GM10847 (cell line): ENCODE measurements around the gene CASZ1.

Source experiments
- POLR2A ChIP-seq: IDR thresholded peaks from 2 replicates; pipeline ENCODE4 v1.6.1; 2011; ENCODE audit not compliant: insufficient read length; ENCODE audit errors: extremely low read depth

Gene CASZ1

GRCh38 chr1:10659218-10659617, 137.2 kb downstream of the CASZ1 start:
- TF ChIP-seq POLR2A = no peak

DNA sequence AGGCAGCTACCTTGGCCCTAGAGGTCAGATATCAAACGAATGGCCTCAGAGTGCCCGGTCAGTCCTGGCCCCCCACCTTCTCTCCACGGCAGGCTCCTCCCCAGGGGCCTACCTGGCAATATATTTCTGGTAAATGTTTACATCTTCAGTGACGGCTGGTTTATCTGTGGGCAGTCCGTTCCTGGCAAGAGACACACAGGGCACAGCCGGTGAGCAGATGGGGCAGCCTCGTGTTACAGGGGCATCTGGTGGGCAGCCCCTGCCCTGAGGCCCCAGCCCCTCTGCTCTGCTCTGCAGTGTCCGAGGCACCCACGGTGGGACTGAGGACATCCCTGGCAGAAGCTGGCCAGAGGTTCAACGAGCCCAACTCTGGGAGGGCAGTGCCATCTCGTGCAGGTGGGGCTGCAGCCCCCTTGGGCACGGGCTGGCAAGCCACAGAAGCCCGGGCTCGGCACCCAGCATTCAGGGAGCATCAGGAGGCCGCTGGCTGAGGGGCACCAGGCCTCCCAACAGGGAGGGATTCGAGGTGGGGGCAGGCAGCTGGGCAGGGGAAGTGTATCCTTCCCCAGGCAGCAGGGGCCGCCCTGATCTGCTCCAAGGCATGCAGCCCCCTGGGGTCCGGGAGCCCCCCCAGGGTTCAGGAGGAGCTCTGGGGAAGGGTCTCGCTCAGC, 137.9 kb downstream of the CASZ1 start:
- no peak for TF ChIP-seq POLR2A

DNA sequence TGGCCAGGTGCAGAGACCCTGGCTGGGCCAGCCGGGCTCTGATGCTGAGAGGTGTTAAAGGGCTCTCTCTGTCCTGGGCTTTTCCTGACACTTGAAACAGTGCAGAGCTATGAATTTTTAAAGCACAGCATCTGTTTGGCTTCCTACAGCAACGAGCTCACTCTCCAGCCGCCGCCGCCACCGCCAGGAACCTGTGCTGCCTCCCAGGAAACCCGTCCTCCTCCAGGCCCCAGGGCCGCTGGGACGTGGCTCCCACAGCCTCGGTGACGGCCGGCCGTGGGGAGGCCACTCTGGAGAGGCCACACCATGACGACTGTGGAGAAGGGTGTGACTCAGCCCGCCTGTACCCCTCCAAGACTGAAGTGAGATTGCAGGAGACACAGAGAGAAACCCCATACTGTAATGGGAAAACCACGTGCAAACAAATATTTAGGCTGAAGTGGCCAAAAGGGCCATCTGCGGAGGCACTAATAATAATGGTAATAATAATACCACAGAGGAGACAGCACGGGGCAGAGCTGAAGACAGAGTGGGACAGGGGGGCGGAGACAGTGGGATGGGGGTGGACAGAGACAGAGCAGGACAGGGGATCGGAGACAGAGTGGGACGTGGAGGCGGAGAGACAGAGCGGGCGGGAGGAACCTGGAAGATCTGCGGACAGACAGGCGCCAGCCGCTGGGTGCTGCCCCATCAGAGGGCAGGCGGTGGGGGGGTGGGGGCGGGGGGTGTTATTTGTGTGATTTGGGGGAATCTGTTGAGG, 139.2 kb downstream of the CASZ1 start:
- no peak for TF ChIP-seq POLR2A

DNA sequence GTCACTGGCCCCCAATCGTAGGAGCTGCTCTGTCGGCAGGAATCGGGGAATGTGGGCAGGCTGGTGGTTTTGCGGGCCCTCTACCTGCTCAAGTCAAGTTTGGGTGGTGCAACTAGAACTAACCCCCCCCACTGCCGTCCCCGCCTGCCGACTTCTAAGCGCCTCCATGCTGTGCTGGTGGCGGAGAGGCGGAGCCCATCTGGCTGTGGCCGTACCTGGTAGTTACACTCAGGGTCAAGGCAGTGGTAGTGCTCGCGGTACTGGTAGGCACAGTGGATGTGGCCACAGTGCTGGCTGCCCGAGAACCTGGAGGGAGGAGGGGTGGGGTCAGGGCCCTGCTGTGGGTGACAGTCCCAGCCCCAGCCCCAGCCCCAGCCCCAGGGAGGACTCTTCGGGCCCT, 140.0 kb downstream of the CASZ1 start:
- no peak for TF ChIP-seq POLR2A

- TF ChIP-seq POLR2A = no peak
These were observed 141.4 kb downstream of the CASZ1 start for GRCh38 chr1:10655002-10655401.

GRCh38 chr1:10653370-10654125, 142.9 kb downstream of the CASZ1 start:
- no peak for TF ChIP-seq POLR2A

DNA sequence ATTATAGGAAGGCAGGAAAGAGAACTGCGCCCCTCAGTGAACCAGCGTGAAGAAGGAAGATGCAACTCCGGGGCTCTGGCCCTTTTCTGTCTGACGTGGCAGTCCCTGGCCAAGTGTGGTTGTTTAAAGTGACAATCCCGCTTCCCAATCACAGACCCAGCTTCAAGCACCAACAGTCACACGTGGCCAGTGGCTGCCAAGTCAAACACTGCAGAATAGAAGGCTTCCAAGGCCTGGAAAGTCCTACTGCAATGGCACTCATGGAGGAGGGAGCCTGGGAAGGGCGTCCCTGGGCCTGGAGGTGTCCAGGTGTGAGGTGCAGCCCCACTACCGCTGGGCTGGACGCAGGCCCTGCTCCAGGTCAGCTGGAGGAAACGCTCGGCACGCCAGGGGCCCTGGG, 143.8 kb downstream of the CASZ1 start:
- no peak for TF ChIP-seq POLR2A

DNA sequence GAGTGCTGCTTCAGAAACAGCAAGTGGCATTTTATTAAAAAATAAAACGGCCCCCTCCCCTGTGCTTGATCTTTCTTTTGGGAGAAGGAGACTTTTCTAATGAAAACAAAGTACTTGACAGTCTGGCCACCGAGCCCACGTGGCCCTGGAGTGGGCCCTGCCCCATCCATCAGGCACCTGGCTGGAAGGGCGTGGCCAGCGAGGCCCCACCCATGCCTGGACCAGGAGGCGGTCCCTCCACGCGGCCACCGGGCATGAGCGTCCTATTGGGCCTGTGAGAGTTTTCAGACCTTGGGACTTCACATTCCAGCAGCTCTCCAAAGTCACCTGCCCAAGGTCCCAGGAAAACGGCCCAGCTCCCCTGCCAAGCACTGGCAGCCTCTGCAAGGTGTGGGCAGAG, 144.7 kb downstream of the CASZ1 start:
- TF ChIP-seq POLR2A = no peak

- TF ChIP-seq POLR2A = no peak
These were observed 145.1 kb downstream of the CASZ1 start for GRCh38 chr1:10651389-10651766.

- TF ChIP-seq POLR2A = no peak
These were observed 145.7 kb downstream of the CASZ1 start for GRCh38 chr1:10650556-10651388.

- TF ChIP-seq POLR2A = no peak
These were observed 146.8 kb downstream of the CASZ1 start for GRCh38 chr1:10649517-10650201.

GRCh38 chr1:10648689-10649516, 147.5 kb downstream of the CASZ1 start:
- TF ChIP-seq POLR2A = no peak

DNA sequence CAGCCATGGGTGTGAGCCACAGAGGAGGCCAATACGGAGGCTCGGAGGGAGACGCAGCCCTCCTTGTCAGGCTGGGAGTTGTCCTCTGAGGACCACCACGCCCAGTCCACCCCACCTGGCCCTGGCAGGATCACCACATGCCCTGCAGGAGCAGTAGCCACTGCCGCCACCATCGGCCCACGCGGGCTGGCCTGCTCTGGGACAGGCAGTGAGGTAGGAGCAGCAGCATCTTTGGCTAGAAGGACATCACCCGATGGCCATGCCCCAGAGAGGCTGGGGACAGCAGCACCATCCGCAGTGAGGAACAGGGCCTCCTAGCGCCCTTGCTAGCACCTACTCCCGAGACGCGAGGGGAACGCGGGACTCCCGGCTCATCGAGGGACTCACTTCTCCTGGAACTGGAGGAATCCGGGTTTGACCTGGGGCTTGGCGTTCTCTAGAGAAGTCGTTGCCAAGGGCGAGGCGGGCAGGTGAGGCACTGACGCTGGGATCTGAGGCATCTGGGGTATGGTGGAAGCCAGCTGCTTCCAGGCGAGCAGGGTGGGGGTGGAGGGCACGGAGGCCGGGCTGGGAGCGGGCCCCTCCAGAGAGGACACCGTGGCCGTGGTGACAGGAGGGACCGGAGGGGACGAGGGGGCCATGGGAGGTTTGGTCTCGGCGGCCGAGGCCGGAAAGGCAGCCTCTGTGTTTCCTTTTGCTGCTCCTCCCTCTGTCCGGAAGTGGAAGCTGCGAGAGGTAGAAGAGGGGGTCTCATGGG, 148.9 kb downstream of the CASZ1 start:
- no peak for TF ChIP-seq POLR2A
